ENCODE measurements around the gene TRIB2. TPM values are rescaled to one million over a fixed set of nuclear protein-coding genes. Genes with fewer than 3 reads are reported as not detected.

The TRIB2 gene
- polyA plus RNA-seq, 3 donors: 0.29 to 2.6 (median 0.51) TPM

DNA sequence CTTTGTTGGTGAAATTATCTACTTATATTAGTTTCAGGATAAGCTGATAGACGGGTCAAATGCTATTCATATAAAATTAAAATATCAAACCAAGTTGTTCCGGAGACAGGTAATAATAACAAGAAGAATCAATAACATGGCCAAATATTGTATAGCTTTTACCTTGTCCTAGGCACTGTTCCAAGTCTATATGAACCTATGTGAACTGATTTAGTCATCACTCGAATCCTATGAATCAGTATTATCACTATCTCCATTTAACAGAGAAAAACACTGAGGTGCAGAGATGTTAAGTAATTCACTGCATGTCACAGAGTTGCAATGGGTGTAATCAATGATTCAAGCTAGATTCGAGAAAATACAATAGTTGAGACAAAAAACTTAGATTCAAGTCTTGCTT, 40.0 kb upstream of the TRIB2 start:
- H3K4me1 ChIP-seq (ENCODE audit: control insufficient read depth in 1 of 2, insufficient read depth in 2 of 2, low read length in 2 of 2): no peaks in the 10 kb centered on the region
- no peaks in the 10 kb centered on the region for H3K36me3 Mint-ChIP-seq
- H3K9me3 ChIP-seq (replicated peaks in 1 of 2; ENCODE audit: control insufficient read depth in 1 of 2, insufficient read depth in 1 of 2, low read length in 2 of 2): peaks cover 0 to 5% of the 10 kb centered on the region in 2 donors
- H3K27ac ChIP-seq (ENCODE audit: low read depth in 1 of 2, low read length in 2 of 2): no peak overlapping the region
- TF ChIP-seq, protein P1, sequence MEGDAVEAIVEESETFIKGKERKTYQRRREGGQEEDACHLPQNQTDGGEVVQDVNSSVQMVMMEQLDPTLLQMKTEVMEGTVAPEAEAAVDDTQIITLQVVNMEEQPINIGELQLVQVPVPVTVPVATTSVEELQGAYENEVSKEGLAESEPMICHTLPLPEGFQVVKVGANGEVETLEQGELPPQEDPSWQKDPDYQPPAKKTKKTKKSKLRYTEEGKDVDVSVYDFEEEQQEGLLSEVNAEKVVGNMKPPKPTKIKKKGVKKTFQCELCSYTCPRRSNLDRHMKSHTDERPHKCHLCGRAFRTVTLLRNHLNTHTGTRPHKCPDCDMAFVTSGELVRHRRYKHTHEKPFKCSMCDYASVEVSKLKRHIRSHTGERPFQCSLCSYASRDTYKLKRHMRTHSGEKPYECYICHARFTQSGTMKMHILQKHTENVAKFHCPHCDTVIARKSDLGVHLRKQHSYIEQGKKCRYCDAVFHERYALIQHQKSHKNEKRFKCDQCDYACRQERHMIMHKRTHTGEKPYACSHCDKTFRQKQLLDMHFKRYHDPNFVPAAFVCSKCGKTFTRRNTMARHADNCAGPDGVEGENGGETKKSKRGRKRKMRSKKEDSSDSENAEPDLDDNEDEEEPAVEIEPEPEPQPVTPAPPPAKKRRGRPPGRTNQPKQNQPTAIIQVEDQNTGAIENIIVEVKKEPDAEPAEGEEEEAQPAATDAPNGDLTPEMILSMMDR (IDR thresholded peaks at IDR 0.05): no peak
- WGBS (ENCODE audit: insufficient coverage): no CpG with 5 or more reads among the region's 4 CpGs
- peaks cover 11 to 18% (median 13%) of the 10 kb centered on the region in 7 donors for H3K9me3 Mint-ChIP-seq
- no peak overlapping the region for H3K4me3 ChIP-seq (replicated peaks in 1 of 3; ENCODE audit: low read depth in 2 of 3, low read length in 3 of 3)
- no peak for DNase-seq
- no peaks in the 10 kb centered on the region for H3K79me2 ChIP-seq (ENCODE audit: insufficient read depth, low read length)
- H3K27me3 ChIP-seq (ENCODE audit: control insufficient read depth in 2 of 2, insufficient read depth in 2 of 2, low read length in 2 of 2): peaks cover 0 to 3% of the 10 kb centered on the region in 2 donors
- no peak overlapping the region for H2AFZ ChIP-seq (ENCODE audit: insufficient read depth, low read depth, low read length, poor library complexity, severe bottlenecking)
- H4K20me1 ChIP-seq (ENCODE audit: insufficient read depth, low read length): no peaks in the 10 kb centered on the region
- no peaks in the 10 kb centered on the region for H3K36me3 ChIP-seq (replicated peaks in 1 of 2; ENCODE audit: control insufficient read depth in 1 of 2, insufficient read depth in 2 of 2, low read length in 2 of 2)
- no peak overlapping the region for H3K4me2 ChIP-seq (replicated peaks; ENCODE audit: extremely low read depth, low read length, poor library complexity, severe bottlenecking)
- intact Hi-C loops (cut with micrococcal nuclease): no loop called here
- H3K4me1 Mint-ChIP-seq: no peaks in the 10 kb centered on the region
- no peak overlapping the region for H3K4me3 Mint-ChIP-seq
- peaks cover 3 to 14% (median 13%) of the 10 kb centered on the region in 3 donors for H3K27me3 Mint-ChIP-seq (ENCODE audit: low read depth in 3 of 3)
- H3K9ac ChIP-seq (ENCODE audit: insufficient read depth, low read length, poor library complexity, severe bottlenecking): no peak overlapping the region
- no peak overlapping the region for H3K27ac Mint-ChIP-seq

DNA sequence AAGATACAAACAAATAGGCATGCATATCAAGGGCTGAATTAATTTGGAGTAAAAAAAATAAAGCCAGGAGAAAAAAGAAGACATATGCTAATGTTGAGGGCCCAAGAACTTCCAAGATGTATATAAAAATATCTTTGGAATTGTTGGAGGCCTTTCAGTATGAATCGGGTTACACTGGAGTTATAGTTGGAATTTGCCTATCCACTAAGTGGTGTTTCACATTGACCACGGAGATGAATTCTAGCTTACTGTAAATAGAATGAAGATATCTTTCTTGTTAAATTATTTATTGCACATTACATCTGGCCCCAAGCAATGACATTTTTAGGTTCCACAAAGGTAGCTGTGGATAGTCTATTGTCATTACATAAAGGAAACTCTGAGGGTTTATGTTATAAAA, 38.5 kb upstream of the TRIB2 start:
- Mint-ChIP-seq H3K27me3 (ENCODE audit: low read depth in 3 of 3) (peaks cover 8 to 19% (median 18%) of the 10 kb centered on the region in 3 donors), H3K9me3 (peaks cover 11 to 16% (median 13%) of the 10 kb centered on the region in 7 donors), H3K4me1 (no peaks in the 10 kb centered on the region), H3K4me3 (no peak overlapping the region), H3K36me3 (no peaks in the 10 kb centered on the region), H3K27ac (no peak overlapping the region)
- TF ChIP-seq, protein P1 (IDR thresholded peaks at IDR 0.05): no peak
- H4K20me1 ChIP-seq (ENCODE audit: insufficient read depth, low read length): no peaks in the 10 kb centered on the region
- H2AFZ ChIP-seq (ENCODE audit: insufficient read depth, low read depth, low read length, poor library complexity, severe bottlenecking): no peak overlapping the region
- H3K27ac ChIP-seq (ENCODE audit: low read depth in 1 of 2, low read length in 2 of 2): no peak overlapping the region
- intact Hi-C loops (cut with micrococcal nuclease): no loop called here
- no peak overlapping the region for H3K9ac ChIP-seq (ENCODE audit: insufficient read depth, low read length, poor library complexity, severe bottlenecking)
- no peak overlapping the region for H3K4me2 ChIP-seq (replicated peaks; ENCODE audit: extremely low read depth, low read length, poor library complexity, severe bottlenecking)
- H3K79me2 ChIP-seq (ENCODE audit: insufficient read depth, low read length): no peaks in the 10 kb centered on the region
- no peak for DNase-seq
- peaks cover 0 to 12% of the 10 kb centered on the region in 2 donors for H3K27me3 ChIP-seq (ENCODE audit: control insufficient read depth in 2 of 2, insufficient read depth in 2 of 2, low read length in 2 of 2)
- 100% methylated on average over 1 of the region's 2 CpGs for WGBS (ENCODE audit: insufficient coverage)
- H3K36me3 ChIP-seq (replicated peaks in 1 of 2; ENCODE audit: control insufficient read depth in 1 of 2, insufficient read depth in 2 of 2, low read length in 2 of 2): no peaks in the 10 kb centered on the region
- H3K9me3 ChIP-seq (replicated peaks in 1 of 2; ENCODE audit: control insufficient read depth in 1 of 2, insufficient read depth in 1 of 2, low read length in 2 of 2): peaks cover 0 to 5% of the 10 kb centered on the region in 2 donors
- H3K4me1 ChIP-seq (ENCODE audit: control insufficient read depth in 1 of 2, insufficient read depth in 2 of 2, low read length in 2 of 2): no peaks in the 10 kb centered on the region
- no peak overlapping the region for H3K4me3 ChIP-seq (replicated peaks in 1 of 3; ENCODE audit: low read depth in 2 of 3, low read length in 3 of 3)
